Measurements from ENCODE around the gene DEAF1. TPM values are rescaled to one million over a fixed set of nuclear protein-coding genes. Genes with fewer than 3 reads are reported as not detected.
"Not testable (repeated sequence)": the region's sequence is repeated elsewhere in the genome, so short reads cannot be mapped to it uniquely, and the experiment has no call there.

DEAF1 gene
- total and polyA plus RNA-seq, 2 experiments from 2014 or later, result 42.6 to 47.8 TPM

DNA sequence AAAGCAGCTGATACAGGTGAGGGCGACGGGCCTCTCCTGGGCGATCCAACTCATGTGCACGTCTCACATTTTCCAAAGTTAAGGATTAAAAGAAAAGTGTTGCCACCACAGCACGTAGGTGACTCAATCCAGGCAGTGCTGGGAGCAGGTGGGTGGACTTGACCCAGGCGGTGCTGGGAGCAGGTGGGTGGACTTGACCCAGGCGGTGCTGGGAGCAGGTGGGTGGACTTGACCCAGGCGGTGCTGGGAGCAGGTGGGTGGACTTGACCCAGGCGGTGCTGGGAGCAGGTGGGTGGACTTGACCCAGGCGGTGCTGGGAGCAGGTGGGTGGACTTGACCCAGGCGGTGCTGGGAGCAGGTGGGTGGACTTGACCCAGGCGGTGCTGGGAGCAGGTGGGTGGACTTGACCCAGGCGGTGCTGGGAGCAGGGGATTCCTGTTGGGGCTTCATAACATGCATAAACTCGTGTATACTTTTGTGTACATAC lies 47.3 kb downstream of the DEAF1 start:
- H3K27ac ChIP-seq (ENCODE audit: low read depth); H3K4me1 ChIP-seq (ENCODE audit: insufficient read depth); H3K4me3 Mint-ChIP-seq; H3K4me1 Mint-ChIP-seq; H3K4me2 ChIP-seq; H2AFZ ChIP-seq; H3K9me2 ChIP-seq (ENCODE audit: insufficient read depth); ATAC-seq; H3F3A ChIP-seq (replicated peaks; ENCODE audit: low read depth); H3K36me3 ChIP-seq (ENCODE audit: insufficient read depth); H3K27me3 ChIP-seq (ENCODE audit: insufficient read depth); H3K9me3 Mint-ChIP-seq; H3K27ac Mint-ChIP-seq; H4K20me1 ChIP-seq (replicated peaks; ENCODE audit: insufficient read depth); H3K79me2 ChIP-seq (replicated peaks; ENCODE audit: insufficient read depth); DNase-seq (ENCODE audit: low spot score); H3K4me3 ChIP-seq: not testable (repeated sequence)
- peaks cover 41% of the 10 kb centered on the region for H3K36me3 Mint-ChIP-seq (ENCODE audit: low read depth)
- peaks cover 12% of the 10 kb centered on the region for H3K27me3 Mint-ChIP-seq (ENCODE audit: insufficient read depth, low read depth, poor library complexity)

DNA sequence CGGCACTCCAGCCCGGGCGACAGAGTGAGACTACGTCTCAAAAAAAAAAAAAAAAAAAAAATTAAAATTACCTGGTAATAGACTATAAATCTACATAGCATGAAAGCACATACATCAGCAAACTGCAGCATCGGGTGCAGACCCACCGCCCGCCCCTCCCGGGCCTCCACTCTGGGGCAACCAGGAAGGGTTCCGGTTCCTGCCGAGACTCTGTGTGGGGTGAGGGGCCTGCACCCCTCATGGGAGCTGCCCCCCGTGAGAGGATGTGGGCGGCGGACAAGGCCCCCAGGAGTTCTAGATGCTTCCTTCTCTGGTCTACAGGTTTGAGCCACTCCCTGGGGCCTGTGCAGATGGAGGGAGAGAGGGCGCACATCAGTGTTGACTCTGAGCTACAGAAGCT lies 48.8 kb downstream of the DEAF1 start:
- Mint-ChIP-seq H3K9me3 (no peaks in the 10 kb centered on the region), H3K27me3 (ENCODE audit: insufficient read depth, low read depth, poor library complexity) (peaks cover 17% of the 10 kb centered on the region), H3K4me1 (peaks cover 6% of the 10 kb centered on the region; the same call in 2 of the 3 replicates), H3K4me3 (no peak overlapping the region), H3K27ac (no peak overlapping the region), H3K36me3 (ENCODE audit: low read depth) (peaks cover 28% of the 10 kb centered on the region)
- no peak for ATAC-seq
- Histone ChIP-seq H2AFZ (no peak overlapping the region), H3K27ac (ENCODE audit: low read depth) (no peak overlapping the region), H3F3A (replicated peaks; ENCODE audit: low read depth) (0 out of 2 replicates have a peak, but pooled peaks cover 5% of the 10 kb centered on the region), H3K36me3 (ENCODE audit: insufficient read depth) (no peaks in the 10 kb centered on the region), H3K9me2 (ENCODE audit: insufficient read depth) (no peaks in the 10 kb centered on the region), H3K27me3 (ENCODE audit: insufficient read depth) (no peaks in the 10 kb centered on the region), H3K79me2 (replicated peaks; ENCODE audit: insufficient read depth) (no peaks in the 10 kb centered on the region), H4K20me1 (replicated peaks; ENCODE audit: insufficient read depth) (no peaks in the 10 kb centered on the region), H3K4me2 (no peak overlapping the region), H3K4me1 (ENCODE audit: insufficient read depth) (no peaks in the 10 kb centered on the region; the same call in 1 of the 2 replicates), H3K4me3 (no peak overlapping the region)
- TF ChIP-seq ZNF114 (CRISPR knock-in tag; IDR thresholded peaks at IDR 0.05) (no peak), ZNF331 (CRISPR knock-in tag; IDR thresholded peaks at IDR 0.05; ENCODE audit: low read depth) (no peak), CREB1 (CRISPR knock-in tag; IDR thresholded peaks at IDR 0.05; ENCODE audit: low read depth) (no peak), EZH2 (IDR thresholded peaks at IDR 0.05; ENCODE audit: low read depth, unreplicated experiment) (no peak), EZH2phosphoT487 (IDR thresholded peaks at IDR 0.05; ENCODE audit: unreplicated experiment) (no peak), POLR2AphosphoS5 (IDR thresholded peaks at IDR 0.05; ENCODE audit: low read depth) (no peak), NANOG (IDR thresholded peaks at IDR 0.05; ENCODE audit: borderline replicate concordance) (no peak)
- TF ChIP-seq, protein P1, sequence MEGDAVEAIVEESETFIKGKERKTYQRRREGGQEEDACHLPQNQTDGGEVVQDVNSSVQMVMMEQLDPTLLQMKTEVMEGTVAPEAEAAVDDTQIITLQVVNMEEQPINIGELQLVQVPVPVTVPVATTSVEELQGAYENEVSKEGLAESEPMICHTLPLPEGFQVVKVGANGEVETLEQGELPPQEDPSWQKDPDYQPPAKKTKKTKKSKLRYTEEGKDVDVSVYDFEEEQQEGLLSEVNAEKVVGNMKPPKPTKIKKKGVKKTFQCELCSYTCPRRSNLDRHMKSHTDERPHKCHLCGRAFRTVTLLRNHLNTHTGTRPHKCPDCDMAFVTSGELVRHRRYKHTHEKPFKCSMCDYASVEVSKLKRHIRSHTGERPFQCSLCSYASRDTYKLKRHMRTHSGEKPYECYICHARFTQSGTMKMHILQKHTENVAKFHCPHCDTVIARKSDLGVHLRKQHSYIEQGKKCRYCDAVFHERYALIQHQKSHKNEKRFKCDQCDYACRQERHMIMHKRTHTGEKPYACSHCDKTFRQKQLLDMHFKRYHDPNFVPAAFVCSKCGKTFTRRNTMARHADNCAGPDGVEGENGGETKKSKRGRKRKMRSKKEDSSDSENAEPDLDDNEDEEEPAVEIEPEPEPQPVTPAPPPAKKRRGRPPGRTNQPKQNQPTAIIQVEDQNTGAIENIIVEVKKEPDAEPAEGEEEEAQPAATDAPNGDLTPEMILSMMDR (conservative IDR thresholded peaks at IDR 0.05; ENCODE audit: low read depth in 2 of 2), result no peak
- TF ChIP-seq, protein P2, sequence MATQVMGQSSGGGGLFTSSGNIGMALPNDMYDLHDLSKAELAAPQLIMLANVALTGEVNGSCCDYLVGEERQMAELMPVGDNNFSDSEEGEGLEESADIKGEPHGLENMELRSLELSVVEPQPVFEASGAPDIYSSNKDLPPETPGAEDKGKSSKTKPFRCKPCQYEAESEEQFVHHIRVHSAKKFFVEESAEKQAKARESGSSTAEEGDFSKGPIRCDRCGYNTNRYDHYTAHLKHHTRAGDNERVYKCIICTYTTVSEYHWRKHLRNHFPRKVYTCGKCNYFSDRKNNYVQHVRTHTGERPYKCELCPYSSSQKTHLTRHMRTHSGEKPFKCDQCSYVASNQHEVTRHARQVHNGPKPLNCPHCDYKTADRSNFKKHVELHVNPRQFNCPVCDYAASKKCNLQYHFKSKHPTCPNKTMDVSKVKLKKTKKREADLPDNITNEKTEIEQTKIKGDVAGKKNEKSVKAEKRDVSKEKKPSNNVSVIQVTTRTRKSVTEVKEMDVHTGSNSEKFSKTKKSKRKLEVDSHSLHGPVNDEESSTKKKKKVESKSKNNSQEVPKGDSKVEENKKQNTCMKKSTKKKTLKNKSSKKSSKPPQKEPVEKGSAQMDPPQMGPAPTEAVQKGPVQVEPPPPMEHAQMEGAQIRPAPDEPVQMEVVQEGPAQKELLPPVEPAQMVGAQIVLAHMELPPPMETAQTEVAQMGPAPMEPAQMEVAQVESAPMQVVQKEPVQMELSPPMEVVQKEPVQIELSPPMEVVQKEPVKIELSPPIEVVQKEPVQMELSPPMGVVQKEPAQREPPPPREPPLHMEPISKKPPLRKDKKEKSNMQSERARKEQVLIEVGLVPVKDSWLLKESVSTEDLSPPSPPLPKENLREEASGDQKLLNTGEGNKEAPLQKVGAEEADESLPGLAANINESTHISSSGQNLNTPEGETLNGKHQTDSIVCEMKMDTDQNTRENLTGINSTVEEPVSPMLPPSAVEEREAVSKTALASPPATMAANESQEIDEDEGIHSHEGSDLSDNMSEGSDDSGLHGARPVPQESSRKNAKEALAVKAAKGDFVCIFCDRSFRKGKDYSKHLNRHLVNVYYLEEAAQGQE (IDR thresholded peaks at IDR 0.05; ENCODE audit: unreplicated experiment), result no peak
- TF ChIP-seq, protein P3, sequence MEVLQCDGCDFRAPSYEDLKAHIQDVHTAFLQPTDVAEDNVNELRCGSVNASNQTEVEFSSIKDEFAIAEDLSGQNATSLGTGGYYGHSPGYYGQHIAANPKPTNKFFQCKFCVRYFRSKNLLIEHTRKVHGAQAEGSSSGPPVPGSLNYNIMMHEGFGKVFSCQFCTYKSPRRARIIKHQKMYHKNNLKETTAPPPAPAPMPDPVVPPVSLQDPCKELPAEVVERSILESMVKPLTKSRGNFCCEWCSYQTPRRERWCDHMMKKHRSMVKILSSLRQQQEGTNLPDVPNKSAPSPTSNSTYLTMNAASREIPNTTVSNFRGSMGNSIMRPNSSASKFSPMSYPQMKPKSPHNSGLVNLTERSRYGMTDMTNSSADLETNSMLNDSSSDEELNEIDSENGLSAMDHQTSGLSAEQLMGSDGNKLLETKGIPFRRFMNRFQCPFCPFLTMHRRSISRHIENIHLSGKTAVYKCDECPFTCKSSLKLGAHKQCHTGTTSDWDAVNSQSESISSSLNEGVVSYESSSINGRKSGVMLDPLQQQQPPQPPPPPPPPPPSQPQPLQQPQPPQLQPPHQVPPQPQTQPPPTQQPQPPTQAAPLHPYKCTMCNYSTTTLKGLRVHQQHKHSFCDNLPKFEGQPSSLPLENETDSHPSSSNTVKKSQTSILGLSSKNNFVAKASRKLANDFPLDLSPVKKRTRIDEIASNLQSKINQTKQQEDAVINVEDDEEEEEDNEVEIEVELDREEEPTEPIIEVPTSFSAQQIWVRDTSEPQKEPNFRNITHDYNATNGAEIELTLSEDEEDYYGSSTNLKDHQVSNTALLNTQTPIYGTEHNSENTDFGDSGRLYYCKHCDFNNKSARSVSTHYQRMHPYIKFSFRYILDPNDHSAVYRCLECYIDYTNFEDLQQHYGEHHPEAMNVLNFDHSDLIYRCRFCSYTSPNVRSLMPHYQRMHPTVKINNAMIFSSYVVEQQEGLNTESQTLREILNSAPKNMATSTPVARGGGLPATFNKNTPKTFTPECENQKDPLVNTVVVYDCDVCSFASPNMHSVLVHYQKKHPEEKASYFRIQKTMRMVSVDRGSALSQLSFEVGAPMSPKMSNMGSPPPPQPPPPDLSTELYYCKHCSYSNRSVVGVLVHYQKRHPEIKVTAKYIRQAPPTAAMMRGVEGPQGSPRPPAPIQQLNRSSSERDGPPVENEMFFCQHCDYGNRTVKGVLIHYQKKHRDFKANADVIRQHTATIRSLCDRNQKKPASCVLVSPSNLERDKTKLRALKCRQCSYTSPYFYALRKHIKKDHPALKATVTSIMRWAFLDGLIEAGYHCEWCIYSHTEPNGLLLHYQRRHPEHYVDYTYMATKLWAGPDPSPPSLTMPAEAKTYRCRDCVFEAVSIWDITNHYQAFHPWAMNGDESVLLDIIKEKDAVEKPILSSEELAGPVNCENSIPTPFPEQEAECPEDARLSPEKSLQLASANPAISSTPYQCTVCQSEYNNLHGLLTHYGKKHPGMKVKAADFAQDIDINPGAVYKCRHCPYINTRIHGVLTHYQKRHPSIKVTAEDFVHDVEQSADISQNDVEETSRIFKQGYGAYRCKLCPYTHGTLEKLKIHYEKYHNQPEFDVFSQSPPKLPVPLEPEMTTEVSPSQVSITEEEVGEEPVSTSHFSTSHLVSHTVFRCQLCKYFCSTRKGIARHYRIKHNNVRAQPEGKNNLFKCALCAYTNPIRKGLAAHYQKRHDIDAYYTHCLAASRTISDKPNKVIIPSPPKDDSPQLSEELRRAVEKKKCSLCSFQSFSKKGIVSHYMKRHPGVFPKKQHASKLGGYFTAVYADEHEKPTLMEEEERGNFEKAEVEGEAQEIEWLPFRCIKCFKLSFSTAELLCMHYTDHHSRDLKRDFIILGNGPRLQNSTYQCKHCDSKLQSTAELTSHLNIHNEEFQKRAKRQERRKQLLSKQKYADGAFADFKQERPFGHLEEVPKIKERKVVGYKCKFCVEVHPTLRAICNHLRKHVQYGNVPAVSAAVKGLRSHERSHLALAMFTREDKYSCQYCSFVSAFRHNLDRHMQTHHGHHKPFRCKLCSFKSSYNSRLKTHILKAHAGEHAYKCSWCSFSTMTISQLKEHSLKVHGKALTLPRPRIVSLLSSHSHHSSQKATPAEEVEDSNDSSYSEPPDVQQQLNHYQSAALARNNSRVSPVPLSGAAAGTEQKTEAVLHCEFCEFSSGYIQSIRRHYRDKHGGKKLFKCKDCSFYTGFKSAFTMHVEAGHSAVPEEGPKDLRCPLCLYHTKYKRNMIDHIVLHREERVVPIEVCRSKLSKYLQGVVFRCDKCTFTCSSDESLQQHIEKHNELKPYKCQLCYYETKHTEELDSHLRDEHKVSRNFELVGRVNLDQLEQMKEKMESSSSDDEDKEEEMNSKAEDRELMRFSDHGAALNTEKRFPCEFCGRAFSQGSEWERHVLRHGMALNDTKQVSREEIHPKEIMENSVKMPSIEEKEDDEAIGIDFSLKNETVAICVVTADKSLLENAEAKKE (CRISPR knock-in tag; IDR thresholded peaks at IDR 0.05), result no peak
- no peak for DNase-seq (ENCODE audit: low spot score)

Measured in GM23338 (cell line).